SK-N-MC (cell line): Measurements from ENCODE around the gene FXYD5.

Source experiments
- EZH2 ChIP-seq: fragments of 200-600 bp; sonication (generic); IDR thresholded peaks from one replicate; pipeline ENCODE4 v1.6.1; 2017; ENCODE audit warnings: antibody characterized with exemption
- FOXP2 ChIP-seq: optimal IDR thresholded peaks from 2 replicates; pipeline ENCODE3; 2011; ENCODE audit warnings: mild to moderate bottlenecking, moderate library complexity; ENCODE audit not compliant: insufficient read depth; ENCODE audit errors: extremely low read length, control extremely low read depth
- POLR2AphosphoS5 ChIP-seq: IDR thresholded peaks from 2 replicates; pipeline ENCODE4 v1.6.1; 2012; ENCODE audit warnings: mild to moderate bottlenecking, low read depth, low read length, borderline replicate concordance

GRCh38 chr19:35209646-35210045 is 55.1 kb downstream of the FXYD5 start:
- no peak for TF ChIP-seq POLR2AphosphoS5
- no peak for TF ChIP-seq FOXP2
- no peak for TF ChIP-seq EZH2
